G401.6 (cell line): Measurements from ENCODE around the gene TUBG1.

Experiments
- FAIRE-seq: peaks from 2 replicates; lab custom pipeline; 2012; peaks lifted over from hg19 to GRCh38; lab: Jason Lieb, UNC

Gene TUBG1

DNA sequence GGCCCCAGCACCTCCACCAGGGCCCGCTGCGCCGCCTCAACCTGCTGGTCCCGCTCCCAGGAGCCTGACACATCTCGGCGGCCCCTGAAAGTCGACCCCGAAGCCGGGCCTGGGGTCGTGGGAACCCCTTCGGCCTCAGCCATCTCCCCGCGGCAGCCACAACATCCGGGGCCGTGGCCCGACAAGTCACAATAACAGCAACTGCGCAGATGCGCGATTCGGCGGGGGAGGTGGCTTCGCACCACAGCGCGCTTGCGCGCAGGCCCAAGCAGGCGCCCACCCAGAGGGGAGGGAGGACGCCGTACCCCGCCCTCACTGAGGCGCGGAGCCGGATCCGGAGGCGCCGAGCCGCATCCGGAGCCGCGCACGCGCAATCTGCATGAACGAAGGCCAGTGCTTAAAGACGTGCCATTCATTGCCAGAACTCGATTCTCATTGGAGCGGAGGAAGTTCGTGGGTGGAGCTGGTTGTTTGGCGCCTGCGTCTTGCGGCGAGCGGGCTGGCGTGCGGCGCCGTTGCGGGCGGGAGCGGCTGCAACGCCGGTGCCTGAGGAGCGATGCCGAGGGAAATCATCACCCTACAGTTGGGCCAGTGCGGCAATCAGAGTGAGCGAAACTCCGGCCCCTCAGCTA is at the start of gene TUBG1, which contains the start of gene RETREG3:
TSS of gene TUBG1 (plus strand) at position 502 of the 632 bp plus-strand sequence. CDS start at position 557, 55 bp downstream.
TSS of gene RETREG3 (minus strand) at position 193 of the 632 bp plus-strand sequence. CDS start at position 143, 50 bp downstream.
- peak; percentile 96 for FAIRE-seq

GRCh38 chr17:42560246-42560645 is 49.2 kb upstream of the TUBG1 start:
- FAIRE-seq = no peak

DNA sequence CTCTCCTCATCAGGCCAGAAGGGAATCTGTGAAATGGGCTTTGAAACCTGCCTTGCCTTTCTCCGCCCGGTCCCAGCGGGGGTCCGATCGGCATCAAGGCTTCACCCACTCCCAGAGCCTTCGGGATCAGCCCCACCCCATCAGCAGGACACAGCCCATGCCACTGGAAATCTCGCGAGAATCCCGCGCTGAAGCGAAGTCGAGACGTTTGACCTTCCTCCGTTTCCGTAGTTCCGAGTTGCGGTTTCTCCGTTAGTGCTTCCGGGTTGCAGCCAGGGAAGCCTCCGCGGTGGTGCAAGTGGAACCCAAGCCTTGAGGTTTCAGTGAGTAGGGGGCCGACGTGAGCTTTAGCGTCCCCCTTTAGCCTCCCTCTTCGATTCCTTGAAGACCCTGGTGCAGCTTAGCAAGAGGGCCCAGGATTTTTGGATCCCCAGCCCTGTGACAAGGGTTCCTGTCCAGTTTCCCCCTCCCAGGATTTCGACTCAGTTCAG is 47.5 kb upstream of the TUBG1 start, which contains the start of gene COASY:
TSS of gene COASY (plus strand) at position 252 of the 491 bp plus-strand sequence. CDS start 475 bp downstream, outside the sequence.
- no peak for FAIRE-seq

GRCh38 chr17:42562388-42563142 is 46.9 kb upstream of the TUBG1 start:
- no peak for FAIRE-seq

DNA sequence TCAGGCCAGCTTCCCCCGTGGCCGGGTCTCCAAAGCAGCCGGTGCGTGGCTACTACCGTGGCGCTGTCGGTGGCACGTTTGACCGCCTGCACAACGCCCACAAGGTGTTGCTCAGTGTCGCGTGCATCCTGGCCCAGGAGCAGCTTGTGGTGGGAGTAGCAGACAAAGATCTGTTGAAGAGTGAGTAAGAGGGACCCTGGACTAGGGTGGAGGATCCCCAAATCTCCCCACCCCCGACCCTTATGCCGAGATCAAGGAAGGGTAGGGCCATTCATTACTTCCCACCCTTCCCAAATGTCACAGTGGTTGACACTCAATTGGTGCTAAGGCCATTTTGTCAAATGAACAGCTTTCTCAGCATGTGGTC is 46.4 kb upstream of the TUBG1 start:
- no peak for FAIRE-seq

DNA sequence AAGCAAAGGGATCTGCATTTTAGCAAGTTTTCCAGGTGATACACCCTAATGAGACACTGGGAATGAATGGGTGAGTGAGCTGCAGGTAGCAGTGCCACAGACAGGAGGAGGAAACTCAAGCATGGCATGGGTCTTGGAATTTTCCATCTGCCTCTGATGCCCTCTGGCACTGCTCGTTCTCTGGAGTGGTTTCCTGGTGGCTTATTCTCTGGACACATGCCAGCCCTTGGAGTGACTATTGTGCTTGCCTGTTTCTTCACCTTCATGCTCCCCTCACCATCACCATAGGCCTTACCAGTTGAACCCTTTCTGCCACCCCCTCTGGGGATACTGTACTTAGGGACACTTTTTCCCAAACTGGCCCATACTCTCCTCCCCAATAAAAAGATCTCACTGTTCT is 45.9 kb upstream of the TUBG1 start:
- no peak for FAIRE-seq

DNA sequence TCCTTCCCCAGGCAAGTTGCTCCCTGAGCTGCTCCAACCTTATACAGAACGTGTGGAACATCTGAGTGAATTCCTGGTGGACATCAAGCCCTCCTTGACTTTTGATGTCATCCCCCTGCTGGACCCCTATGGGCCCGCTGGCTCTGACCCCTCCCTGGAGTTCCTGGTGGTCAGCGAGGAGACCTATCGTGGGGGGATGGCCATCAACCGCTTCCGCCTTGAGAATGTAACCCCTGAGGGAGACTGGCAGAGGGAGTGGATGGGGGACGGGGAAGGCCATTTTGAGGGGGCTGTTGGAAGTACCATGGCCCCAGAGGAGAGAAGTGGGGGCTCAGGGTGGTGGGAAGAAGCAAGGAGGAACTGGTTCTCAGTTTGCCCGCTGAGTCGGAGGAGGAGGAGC is 45.5 kb upstream of the TUBG1 start:
- no peak for FAIRE-seq

- no peak for FAIRE-seq
Measured at GRCh38 chr17:42564815-42565522, 44.5 kb upstream of the TUBG1 start.

DNA sequence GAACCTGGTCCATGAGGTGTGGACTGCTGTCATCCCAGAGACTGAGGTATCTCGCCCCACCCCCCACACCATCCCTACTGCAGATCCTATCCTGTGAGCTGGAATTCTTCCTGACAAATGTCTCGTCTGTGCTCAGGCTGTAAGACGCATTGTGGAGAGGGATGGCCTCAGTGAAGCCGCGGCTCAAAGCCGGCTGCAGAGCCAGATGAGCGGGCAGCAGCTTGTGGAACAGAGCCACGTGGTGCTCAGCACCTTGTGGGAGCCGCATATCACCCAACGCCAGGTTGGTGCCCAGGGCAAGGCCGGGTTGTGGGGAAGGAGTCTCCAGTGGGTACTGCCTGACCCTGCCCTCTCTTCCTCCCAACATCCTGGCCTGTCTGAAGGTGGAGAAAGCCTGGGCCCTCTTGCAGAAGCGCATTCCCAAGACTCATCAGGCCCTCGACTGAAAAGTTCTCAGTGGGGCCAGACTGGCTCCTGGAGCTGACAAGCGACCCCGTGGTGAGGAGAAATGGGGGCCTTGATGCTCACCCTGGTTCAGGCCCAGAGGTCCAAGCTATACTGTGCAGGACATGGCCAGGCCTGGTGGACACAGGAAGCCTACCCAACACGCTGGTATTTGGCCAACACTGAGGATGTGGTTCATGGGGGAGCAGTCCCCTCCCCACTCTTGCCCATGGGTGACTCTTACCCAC is 43.8 kb upstream of the TUBG1 start:
- FAIRE-seq = no peak

- no peak for FAIRE-seq
Measured at GRCh38 chr17:42566215-42566882, 43.1 kb upstream of the TUBG1 start.

GRCh38 chr17:42566883-42567573 is 42.5 kb upstream of the TUBG1 start, which contains the start of gene MLX:
MLX (plus strand) TSS chr17:42567100; CDS start chr17:42567125, 25 bp downstream.
- no peak for FAIRE-seq

DNA sequence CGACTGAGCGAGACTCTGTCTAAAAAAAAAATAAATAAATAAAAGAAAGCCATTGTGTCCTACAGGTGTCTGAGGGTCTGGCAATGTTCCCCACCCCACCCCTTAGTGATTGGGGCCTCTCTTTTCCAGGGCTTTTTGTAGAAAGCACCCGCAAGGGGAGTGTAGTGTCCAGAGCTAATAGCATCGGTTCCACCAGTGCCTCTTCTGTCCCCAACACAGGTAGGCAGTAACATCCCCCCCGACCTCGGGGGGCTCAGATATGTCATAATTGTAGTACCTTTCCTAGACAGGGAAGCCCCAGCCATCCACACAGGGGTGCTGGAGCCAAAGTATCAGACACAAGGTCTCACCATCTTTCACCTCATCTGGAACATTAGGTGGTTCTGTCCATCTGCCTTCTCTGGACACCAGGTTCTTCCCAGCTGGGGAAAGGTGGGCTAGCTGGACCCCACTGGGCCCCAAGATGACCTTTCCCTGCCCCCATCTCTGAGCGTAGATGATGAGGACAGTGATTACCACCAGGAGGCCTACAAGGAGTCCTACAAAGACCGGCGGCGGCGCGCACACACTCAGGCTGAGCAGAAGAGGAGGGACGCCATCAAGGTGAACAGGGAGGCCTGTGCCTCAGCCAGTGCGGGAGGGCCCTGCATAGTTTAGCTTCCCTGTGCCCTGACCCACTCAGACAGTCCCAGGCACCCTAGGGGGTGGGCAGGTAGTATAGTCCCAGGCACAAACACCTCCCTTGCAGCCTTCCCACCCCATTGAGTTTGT is 41.0 kb upstream of the TUBG1 start:
- FAIRE-seq = no peak

- FAIRE-seq = no peak
Measured at GRCh38 chr17:42571435-42572225, 37.9 kb upstream of the TUBG1 start.

DNA sequence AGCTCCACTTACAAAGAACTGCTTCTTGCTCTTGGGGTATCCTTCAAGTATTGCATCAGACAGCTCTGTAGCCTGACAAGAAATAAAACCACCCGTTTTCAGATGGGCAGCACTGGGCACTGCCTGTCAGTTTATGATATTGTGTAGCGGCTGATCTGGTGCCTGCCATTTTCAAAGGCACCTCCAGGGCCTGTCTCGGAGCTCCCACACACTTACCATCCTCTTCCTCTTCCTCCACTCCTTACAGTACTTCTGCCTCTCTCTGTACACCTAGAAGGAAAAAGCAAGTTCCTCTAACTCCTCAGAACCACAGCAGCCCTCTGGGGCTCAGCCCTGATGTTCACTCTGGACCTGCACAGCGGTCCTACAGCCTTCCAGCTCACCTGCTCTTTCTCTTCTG is 36.4 kb upstream of the TUBG1 start:
- no peak for FAIRE-seq

- FAIRE-seq = no peak
Measured at GRCh38 chr17:42574463-42574862, 35.0 kb upstream of the TUBG1 start.

- FAIRE-seq = no peak
Measured at GRCh38 chr17:42577140-42577531, 32.3 kb upstream of the TUBG1 start.

DNA sequence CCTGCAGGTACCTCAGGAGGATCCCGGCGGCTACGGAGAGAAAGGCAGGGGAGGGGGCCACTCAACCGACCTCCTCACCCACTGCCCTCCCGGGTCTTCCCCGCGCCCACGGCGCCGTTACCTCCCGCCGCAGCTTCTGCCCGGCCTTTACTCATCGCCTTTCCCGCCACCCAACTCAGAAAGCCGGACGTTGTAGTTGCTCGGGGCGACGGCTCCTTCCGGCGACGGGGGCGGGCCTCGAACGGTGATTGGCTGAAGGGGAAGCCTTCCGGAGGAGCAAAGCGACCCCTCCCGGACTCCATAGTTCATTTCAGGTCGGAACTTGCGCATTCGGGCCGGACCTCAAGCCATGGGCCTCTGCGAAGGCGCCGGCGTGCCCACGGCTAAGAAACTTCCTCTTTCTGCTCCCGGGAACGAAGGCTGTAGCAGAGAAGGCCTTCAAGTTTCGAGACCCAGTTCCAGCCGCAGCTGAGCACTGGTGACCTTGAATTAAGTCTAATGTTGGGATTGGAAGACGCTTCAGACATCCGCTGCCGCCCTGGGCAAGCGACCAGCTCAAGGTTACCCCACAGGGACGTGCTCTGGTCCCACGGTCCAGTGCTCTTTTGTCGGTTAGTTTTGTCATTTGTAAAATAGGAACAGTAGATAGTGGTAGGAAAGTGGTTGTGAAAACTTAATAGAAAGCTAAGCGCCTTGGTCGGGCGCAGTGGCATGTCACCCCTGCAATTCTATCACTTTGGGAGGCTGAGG is 31.8 kb upstream of the TUBG1 start, which contains the start of gene PSMC3IP:
TSS of gene PSMC3IP (minus strand) at position 198 of the 750 bp plus-strand sequence. CDS start at position 155, 43 bp downstream.
- peak; percentile 93 for FAIRE-seq

DNA sequence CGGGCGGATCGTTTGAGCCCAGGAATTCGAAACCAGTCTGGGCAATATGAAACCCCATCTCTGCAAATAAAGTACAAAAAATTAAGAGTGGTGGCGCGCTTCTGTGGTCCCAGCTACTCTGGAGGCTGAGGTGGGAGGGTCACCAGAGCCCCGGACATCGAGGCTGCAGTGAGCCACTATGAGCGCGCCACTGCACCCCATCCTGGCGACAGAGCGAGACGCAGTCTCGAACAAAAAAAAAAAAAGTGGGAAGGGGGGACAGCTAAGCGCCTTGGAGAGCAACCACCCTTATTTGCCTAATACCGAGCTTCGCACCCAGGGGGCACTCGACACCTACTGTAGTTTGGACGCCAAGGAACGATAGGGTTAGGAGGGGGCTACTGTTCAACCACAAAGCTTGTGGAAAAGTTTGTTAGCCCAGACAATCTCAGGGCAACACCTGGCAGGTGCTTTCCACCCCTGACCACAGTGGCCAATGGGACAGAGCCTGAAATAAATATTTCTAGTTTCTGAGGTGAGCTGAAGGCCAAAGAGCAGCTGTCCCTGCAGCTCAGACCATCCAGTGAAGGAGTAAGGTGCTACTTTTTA is 31.1 kb upstream of the TUBG1 start:
- FAIRE-seq = no peak
